ENCODE results near the gene INSR.

GRCh38 chr19:7340959-7341837 lies 47.0 kb upstream of the INSR start:
- TF ChIP-seq, protein P1, sequence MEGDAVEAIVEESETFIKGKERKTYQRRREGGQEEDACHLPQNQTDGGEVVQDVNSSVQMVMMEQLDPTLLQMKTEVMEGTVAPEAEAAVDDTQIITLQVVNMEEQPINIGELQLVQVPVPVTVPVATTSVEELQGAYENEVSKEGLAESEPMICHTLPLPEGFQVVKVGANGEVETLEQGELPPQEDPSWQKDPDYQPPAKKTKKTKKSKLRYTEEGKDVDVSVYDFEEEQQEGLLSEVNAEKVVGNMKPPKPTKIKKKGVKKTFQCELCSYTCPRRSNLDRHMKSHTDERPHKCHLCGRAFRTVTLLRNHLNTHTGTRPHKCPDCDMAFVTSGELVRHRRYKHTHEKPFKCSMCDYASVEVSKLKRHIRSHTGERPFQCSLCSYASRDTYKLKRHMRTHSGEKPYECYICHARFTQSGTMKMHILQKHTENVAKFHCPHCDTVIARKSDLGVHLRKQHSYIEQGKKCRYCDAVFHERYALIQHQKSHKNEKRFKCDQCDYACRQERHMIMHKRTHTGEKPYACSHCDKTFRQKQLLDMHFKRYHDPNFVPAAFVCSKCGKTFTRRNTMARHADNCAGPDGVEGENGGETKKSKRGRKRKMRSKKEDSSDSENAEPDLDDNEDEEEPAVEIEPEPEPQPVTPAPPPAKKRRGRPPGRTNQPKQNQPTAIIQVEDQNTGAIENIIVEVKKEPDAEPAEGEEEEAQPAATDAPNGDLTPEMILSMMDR (IDR thresholded peaks at IDR 0.05 in 2 of 3, conservative IDR thresholded peaks at IDR 0.05 in 1 of 3; ENCODE audit: control insufficient read depth in 2 of 3, extremely low read depth in 1 of 3, insufficient read depth in 1 of 3, low read depth in 3 of 3, low read length in 3 of 3), result peak; percentile 91 to 96 (median 95)
- TF ChIP-seq POLR2A (IDR thresholded peaks at IDR 0.05; ENCODE audit: low read depth, low read length), result no peak
- no peak for TF ChIP-seq JUNB (IDR thresholded peaks at IDR 0.05)
- no peak for TF ChIP-seq CHD4 (IDR thresholded peaks at IDR 0.05)
- TF ChIP-seq REST (IDR thresholded peaks at IDR 0.05; ENCODE audit: low read depth, low read length), result no peak
- TF ChIP-seq POLR2AphosphoS5 (IDR thresholded peaks at IDR 0.05; ENCODE audit: low read length), result no peak
- TF ChIP-seq NRF1 (conservative IDR thresholded peaks at IDR 0.05; ENCODE audit: low read depth, low read length), result no peak
- TF ChIP-seq SREBF2 (IDR thresholded peaks at IDR 0.05; ENCODE audit: low read length), result no peak
- 0 out of 2 replicates have a peak, but pooled peaks have one; percentile 25 for TF ChIP-seq TARDBP (IDR thresholded peaks at IDR 0.05; ENCODE audit: borderline replicate concordance)

Data from GM12878 (cell line).